Psoas muscle (tissue), 8 donors: ENCODE results near the gene TPO. TPM values are rescaled to one million over a fixed set of nuclear protein-coding genes. Genes with fewer than 3 reads are reported as not detected.

ENCODE experiments used
- ATAC-seq, 4 donors: fragments of 200-7000 bp; cut with Tn5 transposase; one replicate each; pipeline ENCODE4 v1.9.1; 2020; ENCODE audit warnings: moderate library complexity in 3 of 4, mild to moderate bottlenecking in 2 of 4
- DNase-seq, 2 donors: peaks; one replicate each; pipeline ENCODE4 v3.0.0-alpha.2; 2020
- H3K27ac ChIP-seq: fragments of 200-600 bp; one replicate; pipeline ENCODE4 v1.8.0; 2022
- H3K27me3 ChIP-seq, 3 donors: fragments of 200-600 bp in 1 of 3; one replicate each; pipeline versions ENCODE4 v1.6.1 to v1.8.0; 2013 to 2022; ENCODE audit warnings: low read length in 2 of 3, mild to moderate bottlenecking in 2 of 3, moderate library complexity in 1 of 3; ENCODE audit not compliant: insufficient read depth in 3 of 3
- H3K36me3 ChIP-seq, 2 donors: fragments of 200-600 bp in 1 of 2; one replicate each; pipeline versions ENCODE4 v1.6.1 to v1.8.0; 2013 to 2022; ENCODE audit warnings: low read depth in 1 of 2, mild to moderate bottlenecking in 1 of 2, moderate library complexity in 1 of 2; ENCODE audit not compliant: insufficient read depth in 1 of 2
- H3K4me1 ChIP-seq: fragments of 200-600 bp; one replicate; pipeline ENCODE4 v1.8.0; 2022
- H3K4me3 ChIP-seq: fragments of 200-600 bp; one replicate; pipeline ENCODE4 v1.8.0; 2022; ENCODE audit warnings: mild to moderate bottlenecking
- H3K9me3 ChIP-seq: fragments of 200-600 bp; one replicate; pipeline ENCODE4 v1.8.0; 2022
- WGBS, 3 donors: extraction: QIAGEN DNeasy Blood & Tissue Kit; methylation state at CpG; one replicate each; pipeline versions ENCODE4 v1.1.6 to v1.1.7; 2013; 5-methylcytosine and 5-hydroxymethylcytosine counted together
- intact Hi-C, 2 donors: fragments of 100-400 bp; cut with DNase I; formaldehyde crosslinking; loops; one replicate each; pipeline versions ENCODE4 v1.11.0 to v1.14.2; 2022
- polyA plus RNA-seq, 3 donors: library from polyadenylated mRNA; stranded (reverse); fragments of 200-250 nt; gene quantifications; one replicate each; pipeline ENCODE4 v1.2.3, GENCODE V29; 2013
- total RNA-seq, 4 donors: library from RNA; stranded (reverse); fragmentation: NEBNext Ultra II Directional in 2 of 4; extraction: Animal tissue kit (Norgen Biotek cat#: 25700) in 2 of 4; gene quantifications; one replicate each; pipeline versions ENCODE4 v1.2.1 to v1.2.4, GENCODE V29; 2021 to 2023
- TF ChIP-seq, protein P1 (sequence below): fragments of 200-600 bp; IDR thresholded peaks from one replicate; pipeline ENCODE4 v1.8.0; 2022; ENCODE audit warnings: antibody characterized with exemption
- donor health status: healthy with polysubstance abuse.
- donor health status: DM: no; HTN: no; CAD: no; lungs with moderate emphysema.
- donor health status: Bipolar disorder and iron deficiency.
- donor health status: healthy.
- donor health status: DM: yes; HTN: yes; CAD: no.
- donor health status: DM: no; HTN: no; CAD: no.
- donor health status: DM: no; HTN: no; CAD: no.
- donor health status: DM: yes; HTN: yes; CAD: no.

Gene TPO
- total and polyA plus RNA-seq, 7 donors: 2.1 to 4.5 (median 3.8) TPM

DNA sequence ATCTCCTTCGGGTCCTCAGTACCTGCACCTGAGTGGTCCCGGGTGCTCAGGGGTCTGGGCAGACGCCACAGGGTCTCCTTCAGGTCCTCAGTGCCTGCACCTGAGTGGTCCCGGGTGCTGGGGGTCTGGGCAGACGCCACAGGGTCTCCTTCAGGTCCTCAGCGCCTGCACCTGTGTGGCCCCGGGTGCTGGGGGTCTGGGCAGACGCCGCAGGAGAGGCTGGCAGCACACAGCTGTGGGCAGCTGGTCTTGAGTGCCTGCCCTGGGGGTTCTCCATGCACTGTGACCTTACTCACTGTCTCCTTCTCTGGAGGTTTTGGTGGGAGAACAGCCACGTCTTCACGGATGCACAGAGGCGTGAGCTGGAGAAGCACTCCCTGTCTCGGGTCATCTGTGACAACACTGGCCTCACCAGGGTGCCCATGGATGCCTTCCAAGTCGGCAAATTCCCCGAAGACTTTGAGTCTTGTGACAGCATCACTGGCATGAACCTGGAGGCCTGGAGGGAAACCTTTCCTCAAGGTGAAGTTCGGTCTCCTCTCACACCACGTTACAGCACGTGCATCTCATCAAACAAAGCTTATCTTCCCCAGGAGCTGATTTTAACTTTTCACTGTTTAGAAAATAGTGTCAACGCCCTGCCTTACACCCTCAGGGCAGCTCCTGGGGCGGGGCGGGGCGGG is 82.6 kb downstream of the TPO start:
- no peak overlapping the region for H3K4me3 ChIP-seq
- no peaks in the 10 kb centered on the region for H3K36me3 ChIP-seq
- no peaks in the 10 kb centered on the region for H3K9me3 ChIP-seq
- no peak overlapping the region for H3K27ac ChIP-seq
- DNase-seq (no peak), ATAC-seq (no peak)
- no peaks in the 10 kb centered on the region for H3K4me1 ChIP-seq
- WGBS, 3 donors: 76 to 84% (median 83%) methylated on average over 22 of the region's 22 CpGs
- TF ChIP-seq, protein P1, sequence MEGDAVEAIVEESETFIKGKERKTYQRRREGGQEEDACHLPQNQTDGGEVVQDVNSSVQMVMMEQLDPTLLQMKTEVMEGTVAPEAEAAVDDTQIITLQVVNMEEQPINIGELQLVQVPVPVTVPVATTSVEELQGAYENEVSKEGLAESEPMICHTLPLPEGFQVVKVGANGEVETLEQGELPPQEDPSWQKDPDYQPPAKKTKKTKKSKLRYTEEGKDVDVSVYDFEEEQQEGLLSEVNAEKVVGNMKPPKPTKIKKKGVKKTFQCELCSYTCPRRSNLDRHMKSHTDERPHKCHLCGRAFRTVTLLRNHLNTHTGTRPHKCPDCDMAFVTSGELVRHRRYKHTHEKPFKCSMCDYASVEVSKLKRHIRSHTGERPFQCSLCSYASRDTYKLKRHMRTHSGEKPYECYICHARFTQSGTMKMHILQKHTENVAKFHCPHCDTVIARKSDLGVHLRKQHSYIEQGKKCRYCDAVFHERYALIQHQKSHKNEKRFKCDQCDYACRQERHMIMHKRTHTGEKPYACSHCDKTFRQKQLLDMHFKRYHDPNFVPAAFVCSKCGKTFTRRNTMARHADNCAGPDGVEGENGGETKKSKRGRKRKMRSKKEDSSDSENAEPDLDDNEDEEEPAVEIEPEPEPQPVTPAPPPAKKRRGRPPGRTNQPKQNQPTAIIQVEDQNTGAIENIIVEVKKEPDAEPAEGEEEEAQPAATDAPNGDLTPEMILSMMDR: no peak
- intact Hi-C loops: no loop called here
- peaks cover 0 to 7% (median 0%) of the 10 kb centered on the region in 3 donors for H3K27me3 ChIP-seq

DNA sequence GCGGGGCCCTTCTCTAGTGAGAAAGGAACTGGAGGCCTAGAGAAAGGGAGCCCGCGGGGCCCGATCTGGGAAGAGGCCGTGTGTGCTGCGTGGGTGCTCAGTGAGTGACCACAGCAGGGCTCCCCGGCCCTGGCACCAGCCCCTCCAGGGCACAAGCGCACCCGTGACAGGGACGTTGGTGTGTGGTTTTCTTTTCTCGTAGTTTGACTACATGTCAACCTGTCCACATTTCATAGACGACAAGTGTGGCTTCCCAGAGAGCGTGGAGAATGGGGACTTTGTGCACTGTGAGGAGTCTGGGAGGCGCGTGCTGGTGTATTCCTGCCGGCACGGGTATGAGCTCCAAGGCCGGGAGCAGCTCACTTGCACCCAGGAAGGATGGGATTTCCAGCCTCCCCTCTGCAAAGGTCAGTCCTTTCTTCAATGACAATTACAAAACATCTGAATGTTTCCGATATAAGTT is 83.1 kb downstream of the TPO start:
- no peak for DNase-seq
- Histone ChIP-seq H3K27ac (no peak overlapping the region), H3K9me3 (no peaks in the 10 kb centered on the region), H3K4me1 (no peaks in the 10 kb centered on the region), H3K4me3 (no peak overlapping the region), H3K27me3 (peaks cover 0 to 7% (median 0%) of the 10 kb centered on the region in 3 donors), H3K36me3 (no peaks in the 10 kb centered on the region)
- WGBS, 3 donors: 76 to 79% (median 76%) methylated on average over 19 of the region's 19 CpGs
- intact Hi-C loops: no loop called here
- ATAC-seq: no peak
- TF ChIP-seq, protein P1: no peak

GRCh38 chr2:1497122-1497611 is 83.9 kb downstream of the TPO start:
- Histone ChIP-seq H3K27ac (no peak overlapping the region), H3K27me3 (peaks cover 0 to 7% (median 0%) of the 10 kb centered on the region in 3 donors), H3K4me3 (no peak overlapping the region), H3K36me3 (no peaks in the 10 kb centered on the region), H3K9me3 (no peaks in the 10 kb centered on the region), H3K4me1 (no peaks in the 10 kb centered on the region)
- no peak for DNase-seq
- intact Hi-C loops: no loop called here
- TF ChIP-seq, protein P1: no peak
- 71 to 74% (median 73%) methylated on average over 13 of the region's 13 CpGs for WGBS, 3 donors
- no peak for ATAC-seq

GRCh38 chr2:1498176-1498575 is 84.9 kb downstream of the TPO start:
- Histone ChIP-seq H3K36me3 (no peaks in the 10 kb centered on the region), H3K4me3 (no peak overlapping the region), H3K27me3 (peaks cover 0 to 7% (median 0%) of the 10 kb centered on the region in 3 donors), H3K27ac (no peak overlapping the region), H3K4me1 (no peaks in the 10 kb centered on the region), H3K9me3 (no peaks in the 10 kb centered on the region)
- ATAC-seq (no peak), DNase-seq (no peak)
- intact Hi-C loops: no loop called here
- TF ChIP-seq, protein P1: no peak
- 81 to 84% (median 84%) methylated on average over 7 of the region's 7 CpGs for WGBS, 3 donors
